COR-L47 (cell line): ENCODE measurements around the gene ZNF511.

Experiments
- DNase-seq: peaks from one replicate; lab custom pipeline; 2025; lab: John Stamatoyannopoulos, UW

ZNF511 gene

DNA sequence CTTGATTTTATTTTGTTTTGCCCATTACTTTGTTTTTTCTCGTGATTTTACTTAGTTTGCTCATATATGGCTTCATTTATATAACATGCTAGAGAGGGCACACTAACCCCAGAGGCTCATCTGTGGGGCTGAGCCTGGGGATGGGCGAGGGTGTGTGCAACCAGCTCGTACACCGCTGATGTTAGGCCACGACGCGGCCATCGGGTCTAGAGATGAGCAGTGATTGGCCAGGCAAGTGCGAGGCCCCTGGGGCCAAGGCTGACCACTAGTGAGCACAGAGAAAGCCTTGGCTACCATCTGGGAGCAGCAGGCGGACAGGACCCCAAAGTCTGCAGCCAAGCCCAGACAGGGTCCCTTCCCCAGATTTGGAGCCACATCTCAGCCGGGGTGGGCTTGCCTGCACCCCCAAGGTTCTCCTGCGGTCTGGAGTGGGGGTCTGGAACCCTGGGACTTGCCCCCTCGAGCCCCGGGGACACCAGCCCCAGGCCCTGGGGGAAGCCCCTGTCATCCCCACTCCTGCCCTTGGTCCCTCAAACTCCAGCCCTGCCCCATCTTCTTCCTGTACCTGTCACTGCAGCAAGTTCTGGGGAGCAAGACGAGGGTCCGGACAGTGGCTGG is 45.4 kb downstream of the ZNF511 start:
- no peak for DNase-seq

DNA sequence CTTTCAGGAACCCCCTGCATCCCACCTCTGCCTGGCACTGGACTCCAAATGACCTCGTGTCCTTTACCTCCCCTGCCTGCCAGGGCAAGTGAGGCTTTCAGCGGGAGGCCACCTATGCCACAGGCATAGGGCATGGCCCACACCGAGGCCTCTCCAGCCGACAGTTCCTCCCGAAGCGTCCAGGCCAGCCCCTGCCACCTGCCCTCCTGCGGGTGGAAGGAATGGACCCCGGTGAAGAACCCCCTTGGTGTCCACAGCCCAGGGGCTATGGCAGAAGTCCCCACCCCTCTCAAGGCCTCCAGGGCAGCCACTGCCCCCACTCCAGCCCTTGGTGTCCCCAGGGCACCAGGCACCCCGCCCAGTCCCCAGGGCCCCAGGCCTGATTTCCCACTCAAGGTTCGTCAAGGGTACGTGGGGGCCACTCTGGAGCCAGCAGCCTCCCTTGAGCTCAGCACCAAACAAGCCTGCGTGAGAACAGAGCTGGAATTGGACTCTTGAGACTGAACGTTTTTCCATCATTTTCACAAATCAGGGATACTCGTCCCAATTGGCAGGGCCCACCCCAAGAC is 46.0 kb downstream of the ZNF511 start:
- no peak for DNase-seq

DNA sequence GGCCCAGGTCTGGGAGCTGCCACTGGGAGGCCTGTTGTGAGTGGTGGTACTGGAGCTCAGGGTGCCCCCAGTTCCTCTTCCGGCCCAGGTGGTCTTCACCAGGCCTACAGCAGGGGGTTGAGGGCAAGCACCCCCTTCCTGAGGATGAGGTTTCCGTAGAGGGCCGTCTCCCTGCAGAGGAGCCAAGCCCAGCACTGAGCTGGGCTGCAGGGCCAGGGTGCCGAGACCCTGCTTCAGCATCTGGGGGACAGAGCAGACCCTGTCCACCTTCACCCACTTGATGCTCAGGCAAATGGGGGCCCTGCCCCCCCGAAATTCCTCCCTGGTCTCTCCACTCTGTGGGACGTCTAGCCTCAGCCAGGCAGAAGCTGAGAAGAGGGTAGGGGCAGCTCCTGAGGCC is 46.6 kb downstream of the ZNF511 start:
- no peak for DNase-seq

DNA sequence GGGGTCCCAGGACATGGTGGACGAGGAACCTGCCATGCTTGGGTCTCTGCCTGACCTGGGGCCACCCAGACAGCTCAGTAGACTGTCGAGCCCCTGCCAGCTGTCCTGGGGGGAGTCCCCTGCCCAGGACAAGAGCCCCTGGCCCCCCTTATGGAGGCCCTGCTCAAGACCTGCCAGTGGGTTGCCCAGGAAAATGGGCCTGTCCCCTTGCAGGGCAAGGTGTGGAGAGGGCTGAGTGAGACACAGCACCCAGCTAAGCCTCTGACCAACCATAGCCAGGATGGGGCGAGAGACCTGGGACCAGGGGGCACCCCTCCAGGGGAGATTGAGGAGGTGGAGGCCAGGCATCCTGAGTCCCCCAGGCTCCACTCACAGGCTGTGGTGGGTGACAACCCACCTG is 47.3 kb downstream of the ZNF511 start:
- DNase-seq, result no peak

DNA sequence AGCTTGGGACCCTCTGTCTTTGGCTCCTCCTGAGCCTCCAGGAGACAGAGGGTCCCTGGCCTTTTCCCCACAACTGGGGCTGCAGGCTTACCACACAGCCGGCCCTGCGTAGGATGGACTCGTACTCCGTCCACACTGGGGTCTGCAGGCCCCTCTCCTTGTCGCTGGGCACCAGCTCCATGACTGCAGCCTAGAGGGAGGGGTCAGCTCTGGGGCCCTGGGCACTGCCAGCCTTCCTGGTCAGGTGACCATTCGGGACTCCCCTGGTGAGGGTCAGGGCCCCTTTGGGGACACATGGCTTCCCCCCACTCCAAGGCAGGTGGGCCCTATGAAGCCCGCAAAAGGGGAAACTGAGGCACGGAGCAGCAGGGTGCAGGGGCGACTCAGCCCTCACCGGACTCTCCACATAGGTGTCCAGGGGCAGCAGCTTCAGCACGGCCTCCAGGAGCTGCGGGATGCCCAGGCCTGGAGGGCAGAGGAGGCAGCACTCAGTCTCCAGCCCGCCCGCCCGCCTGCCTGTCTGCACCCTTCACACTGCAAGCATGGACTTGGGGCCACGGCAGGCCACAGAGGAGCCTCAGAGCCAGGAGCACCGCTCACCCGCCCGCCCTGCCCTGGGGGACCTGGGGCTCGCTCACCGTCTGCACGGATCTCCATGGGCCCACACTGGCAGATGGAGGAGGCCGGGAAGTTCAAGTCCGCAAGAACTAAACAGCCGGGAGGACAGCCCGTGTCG is 48.0 kb downstream of the ZNF511 start:
- no peak for DNase-seq

DNA sequence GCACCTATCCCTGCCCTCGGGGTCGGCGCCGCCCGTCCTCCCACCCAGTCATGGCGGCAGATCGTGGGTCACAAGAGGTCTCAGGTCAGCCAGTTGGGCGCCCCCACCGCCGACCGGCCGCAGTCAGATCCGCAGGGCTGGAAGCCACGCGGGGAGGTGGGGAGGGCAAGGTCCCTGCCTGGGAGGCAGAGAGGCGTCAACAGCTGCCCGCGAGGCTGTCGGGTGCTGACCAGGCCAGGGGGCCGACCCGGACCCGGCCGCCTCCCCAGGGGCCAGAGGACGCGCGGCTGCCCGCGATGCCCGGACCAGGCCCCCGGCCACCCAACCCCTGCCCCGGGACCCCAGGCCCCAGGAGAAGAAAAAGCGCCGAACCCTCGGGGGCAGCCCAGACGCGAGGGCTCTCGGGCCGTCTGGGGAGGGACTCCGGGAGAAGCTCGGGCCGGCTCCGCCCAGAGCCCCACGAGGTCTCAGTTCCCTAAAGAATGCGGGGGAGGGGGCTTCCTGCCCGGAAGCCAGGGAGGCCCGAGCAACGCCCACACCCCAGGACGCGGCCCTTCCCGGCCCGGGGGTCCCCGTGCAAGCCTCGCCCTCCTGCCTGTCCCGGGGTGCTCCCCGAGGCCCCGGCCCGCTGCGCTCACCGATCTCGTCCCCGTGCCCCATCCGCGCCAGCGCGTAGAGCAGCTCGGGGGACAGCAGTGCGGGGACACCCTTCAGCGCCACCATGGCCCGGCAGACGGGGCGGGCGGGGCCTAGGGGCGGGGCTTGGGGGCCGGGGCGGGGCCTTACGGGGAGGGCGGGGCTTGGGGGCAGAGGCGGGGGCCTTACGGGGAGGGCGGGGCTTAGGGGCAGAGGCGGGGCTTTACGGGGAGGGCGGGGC is 48.8 kb downstream of the ZNF511 start, which contains the start of gene FUOM:
Gene FUOM, minus strand, starts transcription at position 735 of the 877 bp plus-strand sequence. Its CDS starts 12 bp downstream, at position 723.
- DNase-seq, result no peak

DNA sequence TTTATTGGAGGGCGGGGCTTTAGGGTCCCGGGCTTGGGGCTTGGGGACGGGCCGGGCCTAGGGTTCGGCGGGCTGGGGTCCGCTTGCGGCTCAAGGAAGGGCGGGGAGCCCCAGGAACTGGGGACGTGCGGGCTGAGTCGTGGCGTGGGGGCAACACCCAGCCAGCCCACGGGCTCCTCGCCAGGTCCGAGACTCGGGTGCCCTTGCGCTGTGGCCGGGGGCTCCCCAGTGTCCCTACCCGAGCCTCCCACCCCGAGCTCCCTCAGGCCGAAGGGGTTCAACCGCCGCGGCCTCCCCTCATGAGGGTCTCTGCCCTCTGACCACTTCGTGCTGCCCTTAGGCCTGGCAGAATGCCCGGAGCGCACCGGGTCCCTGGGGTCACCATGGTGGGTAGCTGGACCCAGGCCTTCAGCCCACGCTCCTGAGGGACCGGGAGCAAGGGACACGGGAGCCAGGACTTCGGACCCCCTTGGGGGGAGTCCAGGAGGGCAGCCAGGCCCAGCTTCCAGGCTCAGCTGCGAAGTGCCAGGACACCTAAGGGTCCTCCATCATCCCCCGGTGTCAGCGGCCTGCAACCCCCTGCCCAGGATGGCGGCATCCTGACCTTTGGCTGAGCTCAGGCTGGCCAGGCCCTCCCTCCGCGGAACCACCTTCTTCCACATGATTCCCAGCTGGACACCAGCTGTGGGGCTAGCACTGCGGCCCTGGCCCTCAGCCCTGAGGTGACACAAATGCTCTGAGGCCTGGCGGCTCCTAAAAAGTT is 49.6 kb downstream of the ZNF511 start:
- no peak for DNase-seq

DNA sequence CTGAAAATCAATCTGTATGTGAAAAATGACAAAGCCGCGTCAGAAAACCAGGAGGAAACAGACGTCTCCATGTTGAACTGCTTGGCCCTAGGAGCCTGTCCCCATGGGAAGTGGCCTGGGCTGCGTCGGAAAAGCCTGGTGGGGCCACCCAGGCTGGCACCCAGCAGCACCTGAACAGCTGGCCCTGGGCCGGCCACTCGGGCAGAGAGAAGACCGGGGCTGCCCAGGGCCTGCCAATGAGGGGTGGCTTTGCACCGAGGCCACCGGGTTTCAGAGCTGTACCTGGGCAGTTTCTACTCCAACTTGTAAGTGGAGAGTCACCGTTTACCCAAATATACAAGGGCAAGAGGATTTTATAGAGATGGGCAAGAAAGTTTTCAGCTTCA is 50.2 kb downstream of the ZNF511 start:
- no peak for DNase-seq

DNA sequence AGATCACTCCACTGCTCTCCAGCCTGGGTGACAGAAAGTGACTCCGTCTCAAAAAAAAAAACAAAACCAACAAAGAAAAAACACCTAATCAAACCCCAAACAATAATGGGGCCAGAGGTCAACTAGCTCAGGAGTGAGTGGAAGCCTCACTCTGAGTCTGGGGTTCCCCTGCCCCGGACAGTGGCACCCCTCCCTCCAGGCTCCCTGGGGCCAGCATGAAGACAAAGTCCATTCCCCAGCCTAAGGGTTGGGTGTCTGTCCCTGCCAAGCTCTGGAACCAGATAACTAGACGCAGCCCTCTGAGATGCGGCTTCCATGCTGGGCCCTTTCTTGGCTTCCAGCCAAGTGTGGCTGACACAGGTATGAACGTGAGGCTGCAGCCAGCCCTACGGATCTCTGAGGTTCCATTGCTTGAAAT is 50.8 kb downstream of the ZNF511 start:
- DNase-seq, result peak; percentile 63

DNA sequence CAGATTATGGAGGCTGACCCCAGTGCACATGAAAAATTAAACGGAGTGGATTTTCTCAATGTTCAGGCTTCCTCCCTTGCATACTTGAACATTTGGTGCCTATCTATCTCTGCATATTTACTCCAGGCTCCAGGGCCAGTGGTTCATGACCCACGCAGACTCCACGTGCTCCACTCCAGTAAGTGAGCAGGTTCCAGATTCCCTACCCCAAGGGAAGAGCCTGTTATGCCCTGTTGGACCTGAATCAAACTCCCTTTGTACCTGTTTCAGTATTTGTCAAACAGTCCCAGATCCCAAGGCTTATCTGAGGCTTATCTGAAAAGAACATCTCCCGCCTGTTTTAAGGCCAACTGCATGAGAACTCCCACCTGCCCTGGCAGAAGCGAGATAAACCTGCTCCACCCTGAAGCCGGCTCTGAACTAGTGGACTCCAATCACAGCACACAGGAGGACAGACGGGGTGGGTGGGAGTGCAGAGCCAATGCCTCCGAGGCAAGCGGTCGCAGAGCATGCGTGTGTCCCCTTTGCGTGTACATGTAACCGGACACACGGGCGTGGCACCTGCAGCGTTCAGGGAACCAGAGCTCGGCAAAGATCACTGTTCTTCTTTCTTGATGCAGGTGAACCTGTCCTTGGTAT is 51.4 kb downstream of the ZNF511 start:
- no peak for DNase-seq

DNA sequence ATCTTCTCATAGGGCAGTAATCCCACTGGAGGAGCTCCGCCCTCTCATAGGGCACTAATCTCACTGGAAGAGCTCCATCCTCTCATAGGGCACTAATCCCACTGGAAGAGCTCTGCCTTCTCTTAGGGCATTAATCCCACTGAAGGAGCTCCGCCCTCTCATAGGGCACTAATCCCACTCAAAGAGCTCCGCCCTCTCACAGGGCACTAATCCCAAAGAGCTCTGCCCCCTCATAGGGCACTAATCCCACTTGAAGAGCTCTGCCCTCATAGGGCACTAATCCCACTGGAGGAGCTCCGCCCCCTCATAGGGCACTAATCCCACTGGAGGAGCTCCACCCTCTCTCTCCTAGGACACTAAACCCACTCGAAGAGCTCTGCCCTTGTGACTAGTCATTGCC is 52.5 kb downstream of the ZNF511 start:
- no peak for DNase-seq

DNA sequence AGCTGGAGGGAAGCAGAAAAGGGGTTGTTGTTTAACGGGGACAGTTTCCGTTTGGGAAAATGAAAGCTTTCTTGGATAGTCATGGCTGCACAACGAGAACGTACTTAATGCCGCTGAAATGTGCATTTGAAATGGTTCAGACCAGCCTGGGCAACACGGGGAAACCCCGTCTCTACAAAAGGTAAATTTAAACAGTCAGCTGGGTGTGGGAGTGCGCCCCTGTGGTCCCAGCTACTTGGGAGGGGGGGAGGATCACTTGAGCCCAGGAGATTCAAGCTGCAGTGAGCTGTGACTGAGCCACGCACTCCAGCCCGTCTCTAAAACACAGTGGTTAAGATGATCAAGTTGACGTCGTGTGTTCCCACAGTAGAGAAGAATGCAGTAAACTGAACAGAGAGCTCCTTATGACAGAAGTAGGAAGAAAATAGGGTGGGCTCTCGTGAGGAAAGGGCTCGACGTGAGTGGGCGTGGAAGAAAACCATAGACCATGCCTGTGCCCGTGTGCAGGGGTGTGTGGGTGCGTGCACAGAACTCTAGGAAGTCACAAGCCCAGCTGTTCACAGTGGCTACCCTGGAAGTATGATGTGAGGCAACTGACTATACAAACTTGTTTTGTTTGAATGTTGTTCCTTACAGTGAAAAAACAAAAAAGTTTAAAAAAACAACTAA is 53.2 kb downstream of the ZNF511 start:
- no peak for DNase-seq
